HG02763 (cell line): ENCODE measurements around the gene ZNF428.
"Not testable (repeated sequence)": the region's sequence is repeated elsewhere in the genome, so short reads cannot be mapped to it uniquely, and the experiment has no call there.

Source experiments
- ATAC-seq: cut with Tn5 transposase; IDR thresholded peaks from one replicate; pipeline ENCODE4 v1.9.1; 2021; ENCODE audit warnings: mild to moderate bottlenecking, moderate library complexity; ENCODE audit not compliant: unreplicated experiment

The ZNF428 gene

GRCh38 chr19:43640424-43640757 is 21.0 kb upstream of the ZNF428 start:
- no peak for ATAC-seq

- ATAC-seq: no peak
Observed at GRCh38 chr19:43639519-43640423, 20.3 kb upstream of the ZNF428 start, which contains the start of gene CADM4. TSS of gene CADM4 (minus strand) at chr19:43639850. CDS start at chr19:43639790, 60 bp downstream.

- ATAC-seq: no peak
Observed at GRCh38 chr19:43638995-43639518, 19.6 kb upstream of the ZNF428 start.

GRCh38 chr19:43638214-43638994 is 19.0 kb upstream of the ZNF428 start:
- ATAC-seq: no peak

- no peak for ATAC-seq
Observed at GRCh38 chr19:43636121-43636683, 16.8 kb upstream of the ZNF428 start.

GRCh38 chr19:43635561-43635940 is 16.1 kb upstream of the ZNF428 start:
- ATAC-seq: not testable (repeated sequence)

- no peak for ATAC-seq
Observed at GRCh38 chr19:43634872-43635560, 15.6 kb upstream of the ZNF428 start.

- ATAC-seq: no peak
Observed at GRCh38 chr19:43634506-43634871, 15.1 kb upstream of the ZNF428 start.

- ATAC-seq: no peak
Observed at GRCh38 chr19:43634068-43634467, 14.6 kb upstream of the ZNF428 start.

- no peak for ATAC-seq
Observed at GRCh38 chr19:43633520-43633919, 14.1 kb upstream of the ZNF428 start.

GRCh38 chr19:43631491-43631890 is 12.1 kb upstream of the ZNF428 start:
- no peak for ATAC-seq

- ATAC-seq: no peak
Observed at GRCh38 chr19:43628646-43629326, 9.4 kb upstream of the ZNF428 start.

GRCh38 chr19:43626838-43627237 is 7.4 kb upstream of the ZNF428 start:
- ATAC-seq: no peak

- no peak for ATAC-seq
Observed at GRCh38 chr19:43625918-43626579, 6.6 kb upstream of the ZNF428 start.

- no peak for ATAC-seq
Observed at GRCh38 chr19:43624933-43625332, 5.5 kb upstream of the ZNF428 start.

GRCh38 chr19:43623889-43624670 is 4.7 kb upstream of the ZNF428 start:
- no peak for ATAC-seq

GRCh38 chr19:43622956-43623355 is 3.5 kb upstream of the ZNF428 start:
- no peak for ATAC-seq

- no peak for ATAC-seq
Observed at GRCh38 chr19:43622070-43622469, 2.6 kb upstream of the ZNF428 start.
